HepG2 (cell line): ENCODE measurements around the gene SCP2D1. TPM values are rescaled to one million over a fixed set of nuclear protein-coding genes. Genes with fewer than 3 reads are reported as not detected.

Experiments
- ATAC-seq: fragments of 200-7000 bp; cut with Tn5 transposase; 3 replicates; pipeline ENCODE4 v1.9.1; 2020; ENCODE audit warnings: mild to moderate bottlenecking, moderate library complexity
- BruUV-seq: library from RNA; stranded (reverse); fragments of 400-500 nt; replicated peaks from 2 replicates; lab custom pipeline; 2021; lab: Mats Ljungman, UMichigan
- CTCF ChIA-PET: fragments of 300-600 bp; formaldehyde crosslinking; extraction: SDS; loops from one replicate; lab custom pipeline; 2021; ENCODE audit warnings: low total read pairs, inconsistent platforms, low intra/inter-chr PET ratio; lab: Yijun Ruan, JAX
- POLR2A ChIA-PET: fragments of 350-600 bp; sonication (Branson Sonifier 250); formaldehyde crosslinking; loops from one replicate; lab custom pipeline; 2020; ENCODE audit warnings: antibody characterized with exemption, inconsistent platforms; lab: Yijun Ruan, JAX
- DNase-seq: peaks from one replicate; pipeline ENCODE4 v3.0.0-alpha.2; 2015; ENCODE audit warnings: low spot score
- FAIRE-seq: peaks from 3 replicates; lab custom pipeline; 2011; peaks lifted over from hg19 to GRCh38; lab: Jason Lieb, UNC
- H2AFZ ChIP-seq: one replicate; pipeline ENCODE4 v1.6.1; 2011; ENCODE audit warnings: low read length, inconsistent platforms
- H3K27ac ChIP-seq: fragments of 300-600 bp; 3 replicates; pipeline ENCODE4 v1.8.0; 2011; ENCODE audit warnings: mixed run types, mild to moderate bottlenecking, mixed read lengths, low read length, inconsistent platforms; ENCODE audit not compliant: insufficient read depth; ENCODE audit errors: extremely low read length
- H3K27me3 ChIP-seq, 2 experiments: fragments of 200-600 bp in 1 of 2; 2 replicates in 1 of 2; 3 replicates in 1 of 2; pipeline versions ENCODE4 v1.6.0 to v1.8.0; 2011; ENCODE audit warnings: low read length in 2 of 2, mild to moderate bottlenecking in 2 of 2, moderate library complexity in 2 of 2, inconsistent platforms in 1 of 2; ENCODE audit not compliant: insufficient read depth in 2 of 2, control insufficient read depth in 1 of 2
- H3K36me3 ChIP-seq, 2 experiments: fragments of 200-600 bp in 1 of 2; replicated peaks in 1 of 2; 2 replicates in 1 of 2; 3 replicates in 1 of 2; pipeline versions ENCODE4 v1.5.1 to v1.8.0; 2011; ENCODE audit warnings: low read length in 2 of 2, inconsistent platforms in 1 of 2; ENCODE audit not compliant: insufficient read depth in 2 of 2, control insufficient read depth in 1 of 2
- H3K4me1 ChIP-seq: 2 replicates; pipeline ENCODE4 v1.5.1; 2012; ENCODE audit warnings: low read length, inconsistent platforms; ENCODE audit not compliant: insufficient read depth
- H3K4me2 ChIP-seq: 2 replicates; pipeline ENCODE4 v1.6.0; 2011; ENCODE audit warnings: low read depth, low read length, inconsistent platforms
- H3K4me3 ChIP-seq, 3 experiments: fragments of 200-600 bp in 1 of 3; sonication (generic), shearing (Covaris generic) in 1 of 3; replicated peaks in 1 of 3; 2 replicates each; pipeline ENCODE4 v1.5.1; 2011 to 2016; ENCODE audit warnings: low read length in 3 of 3, inconsistent platforms in 2 of 3, low read depth in 2 of 3, mild to moderate bottlenecking in 2 of 3, control low read depth in 1 of 3, mixed read lengths in 1 of 3; ENCODE audit not compliant: insufficient read depth in 1 of 3
- H3K79me2 ChIP-seq: one replicate; pipeline ENCODE4 v1.6.1; 2011; ENCODE audit warnings: low read length, inconsistent platforms; ENCODE audit not compliant: insufficient read depth
- H3K9ac ChIP-seq: 2 replicates; pipeline ENCODE4 v1.6.0; 2011; ENCODE audit warnings: mild to moderate bottlenecking, low read depth, low read length, inconsistent platforms; ENCODE audit not compliant: insufficient read depth
- H3K9me3 ChIP-seq: 2 replicates; pipeline ENCODE4 v1.5.1; 2012; ENCODE audit warnings: mild to moderate bottlenecking, low read length
- H4K20me1 ChIP-seq: 2 replicates; pipeline ENCODE4 v1.6.0; 2011; ENCODE audit warnings: inconsistent platforms, mild to moderate bottlenecking, low read length, moderate library complexity; ENCODE audit not compliant: insufficient read depth
- GRHL1 ChIP-seq: sonication (generic); formaldehyde crosslinking; conservative IDR thresholded peaks from 2 replicates; pipeline ENCODE4 v1.8.0; 2022; ENCODE audit warnings: missing genetic modification reagents
- GZF1 ChIP-seq: sonication (generic); formaldehyde crosslinking; IDR thresholded peaks from 2 replicates; pipeline ENCODE4 v1.5.1; 2020; ENCODE audit warnings: mild to moderate bottlenecking, missing genetic modification reagents
- HNF1A ChIP-seq, 2 experiments: sonication (generic) in 1 of 2; formaldehyde crosslinking in 1 of 2; IDR thresholded peaks; 2 replicates each; pipeline versions ENCODE4 v1.4.0 to v1.6.1; 2016 to 2020; ENCODE audit warnings: borderline replicate concordance in 1 of 2, low read depth in 1 of 2, mild to moderate bottlenecking in 1 of 2, missing genetic modification reagents in 1 of 2
- KDM3A ChIP-seq: IDR thresholded peaks from 2 replicates; pipeline ENCODE4 v1.6.1; 2018; ENCODE audit warnings: low read depth, missing compliant biosample characterization
- NKX3-1 ChIP-seq: sonication (generic); formaldehyde crosslinking; IDR thresholded peaks from 2 replicates; pipeline ENCODE4 v1.5.0; 2020; ENCODE audit warnings: missing genetic modification reagents
- ONECUT2 ChIP-seq: sonication (generic); formaldehyde crosslinking; IDR thresholded peaks from 2 replicates; pipeline ENCODE4 v1.4.0; 2020; ENCODE audit warnings: missing genetic modification reagents
- REPIN1 ChIP-seq: sonication (generic); formaldehyde crosslinking; IDR thresholded peaks from 2 replicates; pipeline ENCODE4 v1.8.0; 2022; ENCODE audit warnings: missing genetic modification reagents, low read depth, mild to moderate bottlenecking, borderline replicate concordance
- ZNF629 ChIP-seq: sonication (generic); formaldehyde crosslinking; conservative IDR thresholded peaks from 2 replicates; pipeline ENCODE4 v1.5.0; 2020; ENCODE audit warnings: missing genetic modification reagents
- ZNF747 ChIP-seq: sonication (generic); formaldehyde crosslinking; IDR thresholded peaks from 2 replicates; pipeline ENCODE4 v1.8.1; 2023; ENCODE audit warnings: missing genetic modification reagents, mild to moderate bottlenecking, borderline replicate concordance
- ZNF800 ChIP-seq: sonication (generic); formaldehyde crosslinking; IDR thresholded peaks from 2 replicates; pipeline ENCODE4 v1.4.0; 2020; ENCODE audit warnings: missing genetic modification reagents
- WGBS: methylation state at CpG from one replicate; pipeline ENCODE4 v1.1.6; 2017; ENCODE audit warnings: low lambda C conversion rate; 5-methylcytosine and 5-hydroxymethylcytosine counted together
- in situ Hi-C: cut with HindIII; loops from 2 replicates; pipeline ENCODE4 v1.10.0; 2017; ENCODE audit warnings: low pct_unique_long_range_greater_than_20kb; ENCODE audit not compliant: extremely low pct_ligation_motif_present
- intact Hi-C: fragments of 100-400 bp; cut with micrococcal nuclease; formaldehyde crosslinking; loops from one replicate; pipeline ENCODE4 v1.10.0; 2022; ENCODE audit not compliant: unreplicated experiment
- polyA plus RNA-seq, 8 experiments: library from polyadenylated mRNA; depleted of rRNA in 3 of 8; stranded (reverse) in 7 of 8; unstranded in 1 of 8; fragments of >200 nt; fragmentation: Illumina TruSeq in 4 of 8; extraction: Trizol in 4 of 8; gene quantifications; 2 replicates each; pipeline versions ENCODE4 v1.2.1 to v1.2.3, GENCODE V29; 2011 to 2016; ENCODE audit warnings: low read depth in 4 of 8, missing spikeins in 1 of 8, mixed read lengths in 1 of 8; ENCODE audit not compliant: insufficient read depth in 1 of 8
- total RNA-seq, 5 experiments: library from RNA; depleted of rRNA; stranded (reverse); fragments of >200 nt; fragmentation: Illumina TruSeq; extraction: Trizol; gene quantifications; 2 replicates each; pipeline ENCODE4 v1.2.3, GENCODE V29; 2016; ENCODE audit warnings: low read depth in 1 of 5
- TF ChIP-seq, protein P1 (sequence below): sonication (generic); formaldehyde crosslinking; IDR thresholded peaks from 2 replicates; pipeline ENCODE4 v1.5.1; 2020; ENCODE audit warnings: missing genetic modification reagents, mild to moderate bottlenecking, borderline replicate concordance
- TF ChIP-seq, protein P2 (sequence below): sonication (generic); formaldehyde crosslinking; IDR thresholded peaks from 2 replicates; pipeline ENCODE4 v1.8.1; 2023; ENCODE audit warnings: mild to moderate bottlenecking, moderate library complexity, missing genetic modification reagents
- TF ChIP-seq, protein P3 (sequence below): sonication (generic); formaldehyde crosslinking; IDR thresholded peaks from 2 replicates; pipeline ENCODE4 v1.5.1; 2020; ENCODE audit warnings: mild to moderate bottlenecking, missing genetic modification reagents, moderate library complexity

Gene SCP2D1
- total and polyA plus RNA-seq, 2 of the 13 experiments (the other 11 are each of a cell fraction or from before 2014, with no cell fraction given), result not detected

DNA sequence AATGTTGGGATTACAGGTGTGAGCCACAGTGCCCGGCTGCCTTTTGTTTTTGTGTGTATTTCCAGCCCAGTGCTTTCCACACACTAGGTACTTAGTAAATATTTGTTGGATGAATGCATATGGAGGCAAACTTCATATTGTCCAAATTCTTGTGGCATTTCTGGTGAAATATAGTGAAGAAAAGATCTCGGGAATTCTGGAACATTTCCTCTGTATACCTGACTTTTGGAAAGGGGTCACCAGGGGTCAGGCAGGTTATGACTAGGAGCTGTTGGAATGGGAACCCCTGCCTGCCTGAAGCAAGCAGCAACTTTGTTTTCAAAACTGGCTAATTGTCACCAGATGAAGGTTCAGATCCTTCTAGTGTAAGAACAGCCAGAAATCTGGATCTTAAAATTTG lies 12.1 kb upstream of the SCP2D1 start:
- Histone ChIP-seq H3K36me3 (no peaks in the 10 kb centered on the region), H3K4me1 (no peaks in the 10 kb centered on the region), H2AFZ (no peak overlapping the region), H3K79me2 (no peaks in the 10 kb centered on the region), H3K4me3 (no peak overlapping the region), H3K9ac (no peak overlapping the region), H4K20me1 (no peaks in the 10 kb centered on the region), H3K27ac (no peak overlapping the region), H3K27me3 (no peaks in the 10 kb centered on the region), H3K4me2 (no peak overlapping the region), H3K9me3 (peaks cover 2% of the 10 kb centered on the region; the same call in 1 of the 2 replicates)
- BruUV-seq, result no TSS peak
- DNase-seq (no peak), FAIRE-seq (peak; percentile 56), ATAC-seq (no peak)
- ChIA-PET POLR2A (no interaction called here), CTCF (no interaction called here)
- in situ Hi-C loops, result no loop called here
- 4% methylated on average over 2 of the region's 2 CpGs for WGBS
- intact Hi-C loops, result no loop called here
- TF ChIP-seq ZNF629 (CRISPR knock-in tag) (no peak), HNF1A (IDR thresholded peaks at IDR 0.05; ENCODE audit: low read depth) (no peak), HNF1A (CRISPR knock-in tag; IDR thresholded peaks at IDR 0.05; ENCODE audit: borderline replicate concordance) (no peak), GRHL1 (no peak), ZNF747 (no peak), ONECUT2 (CRISPR knock-in tag) (no peak), NKX3-1 (CRISPR knock-in tag) (no peak), KDM3A (CRISPR knock-in tag) (no peak), ZNF800 (CRISPR knock-in tag) (no peak), REPIN1 (CRISPR knock-in tag) (no peak), GZF1 (CRISPR knock-in tag) (no peak)
- TF ChIP-seq, protein P1, sequence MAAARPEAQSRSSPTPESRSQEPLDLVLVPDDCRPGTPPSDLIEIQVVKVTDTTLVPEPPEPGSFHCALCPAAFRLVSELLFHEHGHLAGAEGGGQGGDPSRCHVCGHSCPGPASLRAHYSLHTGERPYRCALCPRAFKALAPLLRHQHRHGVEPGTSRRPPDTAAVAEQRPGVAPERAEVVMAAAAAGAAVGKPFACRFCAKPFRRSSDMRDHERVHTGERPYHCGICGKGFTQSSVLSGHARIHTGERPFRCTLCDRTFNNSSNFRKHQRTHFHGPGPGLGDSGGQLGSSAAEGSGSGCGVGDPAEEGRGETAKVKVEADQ, result no peak
- TF ChIP-seq, protein P2, sequence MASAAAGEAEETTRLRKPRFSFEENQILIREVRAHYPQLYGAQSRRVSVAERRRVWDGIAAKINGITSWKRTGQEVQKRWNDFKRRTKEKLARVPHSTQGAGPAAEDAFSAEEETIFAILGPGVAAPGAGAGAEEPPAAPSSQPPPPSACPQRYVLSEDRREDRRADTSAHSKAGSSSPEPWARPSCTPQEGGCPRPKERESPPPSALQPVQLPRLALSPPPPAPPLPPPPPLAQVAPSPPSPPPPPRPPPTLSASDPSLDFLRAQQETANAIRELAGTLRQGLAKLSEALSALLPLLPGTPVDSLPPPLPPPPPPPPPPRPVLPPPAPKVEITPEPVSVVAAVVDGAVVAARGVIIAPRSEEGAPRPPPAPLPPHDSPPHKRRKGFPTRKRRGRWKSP, result no peak
- TF ChIP-seq, protein P3, sequence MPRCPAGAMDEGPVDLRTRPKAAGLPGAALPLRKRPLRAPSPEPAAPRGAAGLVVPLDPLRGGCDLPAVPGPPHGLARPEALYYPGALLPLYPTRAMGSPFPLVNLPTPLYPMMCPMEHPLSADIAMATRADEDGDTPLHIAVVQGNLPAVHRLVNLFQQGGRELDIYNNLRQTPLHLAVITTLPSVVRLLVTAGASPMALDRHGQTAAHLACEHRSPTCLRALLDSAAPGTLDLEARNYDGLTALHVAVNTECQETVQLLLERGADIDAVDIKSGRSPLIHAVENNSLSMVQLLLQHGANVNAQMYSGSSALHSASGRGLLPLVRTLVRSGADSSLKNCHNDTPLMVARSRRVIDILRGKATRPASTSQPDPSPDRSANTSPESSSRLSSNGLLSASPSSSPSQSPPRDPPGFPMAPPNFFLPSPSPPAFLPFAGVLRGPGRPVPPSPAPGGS (CRISPR knock-in tag), result no peak
